RWPE1 (cell line): ENCODE data around the gene MMP23B.

ENCODE experiments used
- CTCF ChIA-PET: fragments of 350-600 bp; sonication (Branson Sonifier 250); formaldehyde crosslinking; extraction: SDS; loops from one replicate; lab custom pipeline; 2021; lab: Yijun Ruan, JAX
- POLR2A ChIA-PET: fragments of 400-600 bp; formaldehyde crosslinking; extraction: SDS; loops from one replicate; lab custom pipeline; 2020; ENCODE audit warnings: antibody characterized with exemption; ENCODE audit not compliant: low non-redundant PET; lab: Yijun Ruan, JAX
- DNase-seq: peaks from one replicate; pipeline ENCODE4 v3.0.0; 2012; ENCODE audit warnings: low spot score
- H3K27ac ChIP-seq: fragments of 450-650 bp; 2 replicates; pipeline ENCODE4 v1.5.1; 2017
- TF ChIP-seq, protein P1 (sequence below): fragments of 450-650 bp; conservative IDR thresholded peaks from 2 replicates; pipeline ENCODE4 v1.5.1; 2017; ENCODE audit warnings: low read depth, mild to moderate bottlenecking

MMP23B gene

DNA sequence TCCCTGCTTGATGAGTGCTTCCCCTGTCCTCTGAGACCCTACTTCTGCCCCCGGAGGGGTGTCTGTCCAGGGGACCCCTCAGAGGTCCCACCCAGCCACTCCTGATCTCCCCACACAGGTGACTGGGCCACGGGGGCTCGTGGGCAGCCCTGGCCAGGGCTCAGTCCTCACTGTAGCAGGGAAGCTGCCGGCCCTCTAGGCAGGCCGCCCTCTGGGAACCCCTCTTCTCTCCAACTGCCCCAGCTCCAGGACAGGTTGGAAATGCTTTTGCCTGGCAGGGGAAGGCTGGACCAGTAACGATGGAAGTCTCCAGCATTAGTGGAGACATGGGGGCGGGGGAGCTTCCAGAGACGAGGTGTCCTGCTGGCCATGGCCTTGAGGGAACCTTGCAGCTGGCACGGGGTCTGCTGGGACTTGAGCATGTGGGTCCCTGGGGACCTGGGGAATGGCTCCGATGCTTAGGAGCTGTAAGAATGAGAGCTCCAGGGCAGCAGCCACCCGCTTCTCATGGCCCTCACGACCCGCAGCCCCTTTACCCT lies 28.9 kb upstream of the MMP23B start:
- POLR2A ChIA-PET, result interaction anchor here (0.7 kb wide), 1 partner anchor 12 kb away, joined by 3 read pairs; the partner anchor contains the start of gene MIB2
- peak overlapping the region; percentile 28 for H3K27ac ChIP-seq
- no peak for DNase-seq
- TF ChIP-seq, protein P1, sequence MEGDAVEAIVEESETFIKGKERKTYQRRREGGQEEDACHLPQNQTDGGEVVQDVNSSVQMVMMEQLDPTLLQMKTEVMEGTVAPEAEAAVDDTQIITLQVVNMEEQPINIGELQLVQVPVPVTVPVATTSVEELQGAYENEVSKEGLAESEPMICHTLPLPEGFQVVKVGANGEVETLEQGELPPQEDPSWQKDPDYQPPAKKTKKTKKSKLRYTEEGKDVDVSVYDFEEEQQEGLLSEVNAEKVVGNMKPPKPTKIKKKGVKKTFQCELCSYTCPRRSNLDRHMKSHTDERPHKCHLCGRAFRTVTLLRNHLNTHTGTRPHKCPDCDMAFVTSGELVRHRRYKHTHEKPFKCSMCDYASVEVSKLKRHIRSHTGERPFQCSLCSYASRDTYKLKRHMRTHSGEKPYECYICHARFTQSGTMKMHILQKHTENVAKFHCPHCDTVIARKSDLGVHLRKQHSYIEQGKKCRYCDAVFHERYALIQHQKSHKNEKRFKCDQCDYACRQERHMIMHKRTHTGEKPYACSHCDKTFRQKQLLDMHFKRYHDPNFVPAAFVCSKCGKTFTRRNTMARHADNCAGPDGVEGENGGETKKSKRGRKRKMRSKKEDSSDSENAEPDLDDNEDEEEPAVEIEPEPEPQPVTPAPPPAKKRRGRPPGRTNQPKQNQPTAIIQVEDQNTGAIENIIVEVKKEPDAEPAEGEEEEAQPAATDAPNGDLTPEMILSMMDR, result no peak
- CTCF ChIA-PET, result no interaction called here

DNA sequence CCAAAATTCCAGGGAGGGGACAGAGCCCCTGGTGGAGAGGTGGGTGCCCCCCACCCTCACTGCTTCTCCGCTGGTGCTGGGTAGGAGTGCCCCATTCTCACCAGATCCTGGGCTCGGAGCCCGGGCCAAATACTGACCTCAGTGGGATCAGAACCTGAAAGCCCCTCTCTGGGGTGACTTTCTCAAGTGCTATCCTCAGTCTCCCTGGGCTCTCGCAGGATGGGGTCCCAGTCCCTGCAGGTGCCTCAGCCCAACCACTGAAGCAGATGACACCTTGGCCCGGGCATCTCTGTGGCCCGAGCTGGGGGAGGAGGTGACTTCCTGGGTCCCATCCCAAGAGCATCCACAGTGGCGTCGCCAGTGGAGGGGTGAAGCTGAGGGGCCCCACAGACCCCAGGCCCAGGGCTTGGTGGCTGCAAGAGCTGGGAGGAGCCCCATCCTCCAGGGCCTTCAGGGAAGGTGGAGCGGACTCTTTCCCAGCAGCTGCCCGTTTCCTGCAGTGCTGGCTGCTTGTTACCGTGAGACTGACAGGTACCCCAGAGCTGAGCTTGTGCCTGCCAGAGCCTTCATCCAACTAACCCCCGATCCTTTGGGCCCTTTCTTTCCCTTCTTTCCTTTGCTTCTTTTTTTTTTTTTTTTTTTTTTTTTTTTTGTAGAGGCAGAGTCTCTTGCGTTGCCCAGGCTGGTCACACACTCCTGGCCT lies 28.2 kb upstream of the MMP23B start:
- CTCF ChIA-PET, result no interaction called here
- peak overlapping the region; percentile 28; the same call in 1 of the 2 replicates for H3K27ac ChIP-seq
- TF ChIP-seq, protein P1, result no peak
- POLR2A ChIA-PET, result no interaction called here
- no peak for DNase-seq

DNA sequence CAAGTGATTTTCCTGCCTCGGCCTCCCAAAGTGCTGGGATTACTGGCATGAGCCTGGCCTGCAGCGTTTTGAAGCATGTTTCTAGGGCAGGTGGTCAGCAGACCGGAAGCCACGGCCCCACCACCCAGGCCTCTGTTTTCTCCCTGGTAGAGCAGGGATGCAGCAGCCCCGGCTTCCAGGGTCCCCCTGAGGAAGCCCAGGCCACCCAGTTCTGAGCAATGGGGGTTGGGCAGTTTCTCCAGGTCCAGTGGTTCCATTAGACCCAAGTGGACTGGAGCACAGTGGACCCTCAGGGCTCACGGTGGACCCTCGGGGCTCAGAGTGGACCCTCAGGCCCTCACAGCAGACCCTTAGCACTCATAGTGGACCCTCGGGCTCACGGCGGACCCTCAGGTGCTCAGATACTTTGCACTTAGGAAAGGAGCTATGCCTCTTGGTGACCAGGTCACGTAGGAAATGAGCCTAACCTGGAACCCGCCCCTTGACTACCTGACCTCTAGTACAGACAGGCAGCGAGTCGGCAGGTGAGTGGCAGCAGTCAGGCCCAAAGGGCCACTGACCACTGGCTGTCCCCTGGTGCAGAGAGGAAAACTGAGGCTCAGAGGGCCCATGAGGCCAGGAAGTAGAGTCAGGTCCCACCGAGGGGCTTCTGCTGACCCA lies 27.5 kb upstream of the MMP23B start:
- no peak for DNase-seq
- no peak overlapping the region for H3K27ac ChIP-seq
- TF ChIP-seq, protein P1, result no peak
- ChIA-PET POLR2A (no interaction called here), CTCF (no interaction called here)

DNA sequence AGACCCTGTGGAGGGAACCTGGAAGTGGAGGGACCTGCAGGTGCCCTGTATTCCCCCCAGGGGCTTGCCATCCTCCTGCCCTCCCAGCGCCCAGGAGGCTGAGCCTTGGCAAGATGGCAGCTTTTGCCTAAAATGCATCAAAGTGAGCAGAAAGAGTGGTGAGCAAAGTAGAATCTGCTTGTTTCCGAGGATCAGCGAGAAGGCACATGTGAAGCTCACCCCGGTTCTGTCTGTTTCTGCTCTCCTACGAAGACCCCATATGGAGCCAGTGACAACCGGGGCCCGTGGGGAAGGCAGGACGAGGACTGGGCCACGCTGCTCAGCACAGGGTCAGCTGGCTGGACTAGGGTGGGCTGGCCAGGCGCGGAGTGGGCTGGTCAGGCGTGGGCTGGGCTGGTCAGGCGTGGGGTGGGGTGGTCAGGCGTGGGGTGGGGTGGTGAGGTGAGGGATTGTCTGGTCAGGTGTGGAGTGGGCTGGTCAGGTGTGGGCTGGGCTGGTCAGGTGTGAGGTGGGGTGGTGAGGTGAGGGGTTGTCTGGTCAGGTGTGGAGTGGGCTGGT lies 26.9 kb upstream of the MMP23B start:
- no peak overlapping the region for H3K27ac ChIP-seq
- DNase-seq, result no peak
- ChIA-PET CTCF (no interaction called here), POLR2A (no interaction called here)
- TF ChIP-seq, protein P1, result no peak

DNA sequence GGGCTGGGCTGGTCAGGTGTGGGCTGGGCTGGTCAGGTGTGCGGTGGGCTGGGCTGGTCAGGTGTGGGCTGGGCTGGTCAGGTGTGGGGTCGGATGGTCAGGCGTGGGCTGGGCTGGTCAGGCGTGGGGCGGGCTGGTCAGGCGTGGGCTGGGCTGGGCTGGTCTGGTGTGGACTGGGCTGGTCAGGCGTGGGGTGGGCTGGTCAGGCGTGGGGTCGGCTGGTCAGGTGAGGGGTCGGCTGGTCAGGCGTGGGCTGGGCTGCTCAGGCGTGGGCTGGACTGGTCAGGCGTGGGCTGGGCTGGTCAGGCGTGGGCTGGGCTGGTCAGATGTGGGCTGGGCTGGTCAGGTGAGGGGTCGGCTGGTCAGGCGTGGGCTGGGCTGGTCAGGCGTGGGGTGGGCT lies 26.2 kb upstream of the MMP23B start:
- H3K27ac ChIP-seq, result no peak overlapping the region
- TF ChIP-seq, protein P1, result no peak
- CTCF ChIA-PET, result no interaction called here
- POLR2A ChIA-PET, result no interaction called here
- no peak for DNase-seq

DNA sequence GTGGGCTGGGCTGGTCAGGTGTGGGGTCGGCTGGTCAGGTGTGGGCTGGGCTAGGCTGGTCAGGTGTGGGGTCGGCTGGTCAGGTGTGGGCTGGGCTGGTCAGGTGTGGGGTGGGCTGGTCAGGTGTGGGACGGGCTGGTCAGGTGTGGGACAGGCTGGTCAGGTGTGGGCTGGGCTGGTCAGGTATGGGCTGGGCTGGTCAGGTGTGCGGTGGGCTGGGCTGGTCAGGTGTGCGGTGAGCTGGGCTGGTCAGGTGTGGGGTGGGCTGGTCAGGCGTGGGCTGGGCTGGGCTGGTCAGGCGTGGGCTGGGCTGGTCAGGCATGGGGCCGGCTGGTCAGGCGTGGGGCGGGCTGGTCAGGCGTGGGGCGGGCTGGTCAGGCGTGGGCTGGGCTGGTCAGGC lies 25.7 kb upstream of the MMP23B start:
- no peak for DNase-seq
- H3K27ac ChIP-seq, result no peak overlapping the region
- TF ChIP-seq, protein P1, result no peak
- POLR2A ChIA-PET, result no interaction called here
- CTCF ChIA-PET, result no interaction called here
